ENCODE results near the gene PMM2. TPM values are rescaled to one million over a fixed set of nuclear protein-coding genes. Genes with fewer than 3 reads are reported as not detected.

Gene PMM2
- polyA plus RNA-seq, 3 donors: 16.5 to 25.2 (median 18.2) TPM

DNA sequence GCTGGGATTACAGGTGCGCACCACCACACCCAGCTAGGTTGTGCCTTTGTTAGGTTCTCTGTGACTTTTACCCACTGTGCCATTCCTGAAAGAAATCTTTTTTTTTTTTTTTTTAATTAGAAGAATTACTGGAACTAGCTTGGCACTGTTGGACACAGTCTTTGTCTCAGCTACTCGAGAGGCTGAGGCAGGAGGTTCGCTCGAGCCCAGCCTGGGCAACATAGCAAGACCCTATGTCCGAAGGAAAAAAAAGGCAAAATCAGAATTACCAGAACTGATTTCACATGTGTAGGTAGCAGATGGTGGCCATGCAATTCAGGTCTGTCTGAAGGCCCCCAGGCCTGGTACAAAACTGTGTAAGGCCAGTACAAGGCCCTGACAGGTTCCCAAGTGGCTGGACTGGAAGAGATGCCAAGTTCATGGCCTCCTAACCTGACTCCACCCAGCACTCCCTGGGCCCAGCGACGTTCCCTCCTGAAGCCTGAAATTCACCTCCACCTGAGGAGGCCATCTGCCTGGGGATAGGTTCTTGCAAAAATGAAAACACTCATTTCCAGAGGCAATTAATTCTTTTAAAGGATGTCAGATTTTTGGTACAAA lies 48.2 kb downstream of the PMM2 start:
- WGBS, 3 donors: 84 to 90% (median 85%) methylated on average over 7 of the region's 7 CpGs
- no peak overlapping the region for H3K27ac ChIP-seq (ENCODE audit: low read depth, low read length)

DNA sequence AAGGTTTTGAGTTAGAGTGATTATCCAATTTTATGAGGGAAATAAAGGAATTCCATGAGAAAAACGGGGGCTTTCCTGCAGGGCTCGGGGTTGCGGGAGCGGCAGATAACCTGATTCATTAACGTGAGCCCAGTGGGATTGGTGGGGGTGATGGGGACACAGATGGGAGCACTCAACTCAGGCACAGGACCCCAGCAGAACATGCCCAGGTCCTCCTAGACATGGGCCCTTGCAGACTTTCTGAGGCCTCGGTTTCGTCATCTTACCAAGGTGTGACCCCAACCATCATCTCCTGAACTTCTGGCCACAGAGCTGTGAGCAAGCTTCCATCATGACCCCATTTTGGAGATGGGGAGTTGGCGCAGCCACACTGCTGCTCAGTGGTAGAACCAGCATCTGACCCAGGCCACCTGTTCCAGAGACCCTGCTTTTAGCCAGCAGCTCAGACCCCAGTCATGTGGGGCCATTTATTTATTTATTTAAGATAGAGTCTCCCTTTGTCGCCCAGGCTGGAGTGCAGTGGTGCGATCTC lies 48.8 kb downstream of the PMM2 start:
- H3K27ac ChIP-seq (ENCODE audit: low read depth, low read length): no peak overlapping the region
- 89 to 97% (median 93%) methylated on average over 10 of the region's 10 CpGs for WGBS, 3 donors

DNA sequence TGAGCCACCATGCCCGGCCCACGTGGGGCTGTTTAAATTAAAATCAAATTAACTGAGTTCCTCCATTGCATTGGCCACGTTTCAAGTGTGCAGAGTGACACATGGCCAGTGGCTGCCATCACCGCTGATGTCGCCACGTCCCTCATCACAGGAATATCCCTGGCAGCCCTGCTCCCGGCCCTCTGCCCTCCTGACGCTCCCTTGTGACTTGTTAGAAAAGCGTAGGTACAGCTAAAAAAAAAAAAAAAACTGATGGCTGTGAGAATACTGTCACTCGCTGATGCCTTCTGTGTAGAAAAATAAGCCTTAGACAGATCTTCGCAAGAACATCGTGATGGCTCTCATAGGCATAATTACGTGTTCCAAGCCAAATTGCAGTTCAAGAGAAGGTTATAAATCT lies 49.5 kb downstream of the PMM2 start:
- H3K27ac ChIP-seq (ENCODE audit: low read depth, low read length): no peak overlapping the region
- 73 to 85% (median 82%) methylated on average over 13 of the region's 13 CpGs for WGBS, 3 donors

DNA sequence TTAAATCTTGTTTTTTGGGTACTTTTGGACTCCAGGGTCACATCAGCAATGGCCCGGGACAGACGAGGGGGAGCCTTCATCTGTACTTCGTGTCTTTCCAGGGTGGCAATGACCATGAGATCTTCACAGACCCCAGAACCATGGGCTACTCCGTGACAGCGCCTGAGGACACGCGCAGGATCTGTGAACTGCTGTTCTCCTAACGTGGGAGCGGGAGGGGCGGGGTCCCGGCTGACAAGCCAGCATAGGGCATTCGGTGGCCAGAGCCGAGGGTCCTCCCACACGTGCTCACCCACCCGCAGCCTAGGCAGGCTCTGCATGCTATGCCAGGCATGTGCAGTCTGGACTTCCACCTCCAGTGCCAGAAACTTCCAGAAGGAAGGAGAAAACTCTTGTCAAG lies 50.0 kb downstream of the PMM2 start:
- WGBS, 3 donors: 90 to 93% (median 91%) methylated on average over 15 of the region's 15 CpGs
- no peak overlapping the region for H3K27ac ChIP-seq (ENCODE audit: low read depth, low read length)

DNA sequence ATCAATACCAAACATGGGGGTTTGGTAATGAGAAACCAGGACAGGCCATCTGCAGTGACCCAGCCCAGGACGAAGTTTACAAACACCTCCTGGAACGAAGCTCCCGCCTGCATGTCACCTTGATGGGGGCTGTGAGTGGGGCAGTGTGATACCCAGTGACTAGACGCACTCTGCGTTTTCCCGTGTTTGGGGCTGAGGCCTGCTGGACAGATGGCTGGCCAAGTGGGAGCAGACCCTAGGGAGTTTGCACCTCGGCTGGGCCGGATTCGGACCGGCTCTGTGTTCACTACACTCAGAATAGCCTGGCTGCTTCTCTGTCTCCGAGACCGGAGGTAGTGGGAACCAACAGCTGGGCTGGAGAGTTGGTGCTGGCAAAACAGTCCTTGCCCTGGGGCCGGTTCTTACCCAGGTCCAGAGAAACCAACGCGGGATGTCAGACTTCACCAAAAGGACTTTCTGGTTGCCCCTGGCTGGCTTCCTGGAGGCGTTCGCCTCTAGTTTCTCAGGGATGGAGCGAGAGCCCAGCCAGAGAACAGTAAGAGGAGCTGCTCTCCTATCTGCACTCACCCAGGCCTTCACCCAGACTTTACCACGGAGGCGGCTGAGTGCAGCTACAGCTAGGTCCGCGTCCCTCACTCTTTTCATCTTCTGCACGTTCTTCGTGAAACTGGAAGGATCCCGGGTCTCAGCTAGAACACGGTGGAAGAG lies 50.7 kb downstream of the PMM2 start:
- H3K27ac ChIP-seq (ENCODE audit: low read depth, low read length): no peak overlapping the region
- WGBS, 3 donors: 81 to 90% (median 87%) methylated on average over 26 of the region's 26 CpGs

DNA sequence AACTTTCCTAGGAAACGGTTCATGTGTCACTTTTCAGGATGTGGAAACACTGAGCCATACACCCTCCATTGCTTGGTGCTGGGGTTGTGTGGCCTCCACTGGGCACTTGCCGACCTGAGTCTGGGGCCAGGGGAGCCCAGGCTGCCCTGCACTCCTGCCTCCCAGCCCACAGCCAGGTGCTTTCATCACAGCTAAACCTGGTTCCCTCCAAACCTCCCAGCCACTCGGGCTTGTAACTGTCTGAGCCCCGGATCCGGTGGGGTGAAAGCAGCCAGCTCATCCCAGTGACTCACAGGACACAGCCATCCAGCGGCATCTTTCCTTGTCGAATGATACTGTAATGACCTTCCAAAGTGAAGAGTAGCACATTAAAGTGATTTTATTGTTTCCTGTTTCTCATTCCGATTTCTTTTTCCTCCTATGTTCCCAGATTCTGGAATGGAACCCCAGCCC lies 51.3 kb downstream of the PMM2 start:
- WGBS, 3 donors: 70 to 86% (median 74%) methylated on average over 8 of the region's 8 CpGs
- H3K27ac ChIP-seq (ENCODE audit: low read depth, low read length): no peak overlapping the region

DNA sequence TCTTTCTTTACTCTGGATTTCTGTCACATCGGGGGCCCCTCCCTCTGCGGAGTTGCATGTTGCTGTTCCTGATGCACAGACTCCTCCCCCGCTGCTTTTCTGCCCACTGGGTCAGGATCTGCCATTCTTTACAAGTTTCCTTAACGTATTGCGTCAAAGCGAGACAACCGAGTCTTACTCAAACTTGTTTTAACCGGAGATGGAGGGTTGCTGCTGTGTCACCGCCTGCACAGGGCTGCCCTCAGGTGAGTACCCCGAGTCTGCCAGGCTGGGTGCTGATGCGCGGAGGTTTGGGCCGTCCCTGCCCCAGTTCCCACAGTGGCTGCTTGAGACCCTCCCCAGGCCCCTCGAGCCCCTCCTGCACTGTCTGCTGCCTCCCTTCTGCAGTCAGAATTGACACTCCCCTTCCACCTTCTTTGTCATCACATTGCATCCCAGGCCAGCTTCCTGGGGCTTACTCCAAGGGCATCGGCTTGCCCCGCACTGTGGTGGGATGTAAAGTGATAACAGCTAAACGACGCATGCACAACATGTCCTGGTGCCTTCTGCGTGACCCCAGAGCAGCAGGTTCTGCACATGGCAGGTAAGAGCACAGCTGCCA lies 51.9 kb downstream of the PMM2 start:
- no peak overlapping the region for H3K27ac ChIP-seq (ENCODE audit: low read depth, low read length)
- 72 to 82% (median 75%) methylated on average over 19 of the region's 19 CpGs for WGBS, 3 donors

DNA sequence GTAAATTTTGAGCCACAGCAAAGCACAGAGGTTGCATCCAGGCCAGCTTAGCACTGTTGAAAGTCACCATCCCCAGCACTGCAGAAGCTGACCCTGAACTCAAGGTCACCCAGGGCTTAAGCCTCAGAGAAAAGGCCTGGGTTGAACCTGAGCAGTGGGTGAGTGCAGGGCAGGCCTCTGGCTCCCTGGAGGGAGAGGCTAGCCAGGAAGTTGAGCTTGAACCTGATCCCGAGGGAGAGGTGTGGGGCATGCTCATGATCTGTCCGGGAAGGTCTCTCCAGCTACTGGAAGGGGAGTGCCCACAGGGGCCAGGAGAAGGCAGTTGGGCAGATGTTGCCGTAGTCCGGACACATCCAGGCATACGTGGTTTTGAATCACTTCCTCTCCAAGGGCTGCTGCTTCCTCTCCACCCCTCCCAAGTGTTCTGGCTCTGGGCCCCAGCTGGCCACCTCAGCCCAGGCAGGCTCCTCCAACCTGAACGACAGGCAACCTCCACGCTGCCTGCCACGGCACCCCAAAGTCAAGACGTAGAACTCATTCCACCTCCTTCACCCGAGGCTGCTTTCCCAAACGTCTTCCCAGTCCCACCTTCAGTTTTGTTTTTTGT lies 52.7 kb downstream of the PMM2 start:
- 16 to 58% (median 28%) methylated on average over 11 of the region's 11 CpGs for WGBS, 3 donors
- H3K27ac ChIP-seq (ENCODE audit: low read depth, low read length): no peak overlapping the region

DNA sequence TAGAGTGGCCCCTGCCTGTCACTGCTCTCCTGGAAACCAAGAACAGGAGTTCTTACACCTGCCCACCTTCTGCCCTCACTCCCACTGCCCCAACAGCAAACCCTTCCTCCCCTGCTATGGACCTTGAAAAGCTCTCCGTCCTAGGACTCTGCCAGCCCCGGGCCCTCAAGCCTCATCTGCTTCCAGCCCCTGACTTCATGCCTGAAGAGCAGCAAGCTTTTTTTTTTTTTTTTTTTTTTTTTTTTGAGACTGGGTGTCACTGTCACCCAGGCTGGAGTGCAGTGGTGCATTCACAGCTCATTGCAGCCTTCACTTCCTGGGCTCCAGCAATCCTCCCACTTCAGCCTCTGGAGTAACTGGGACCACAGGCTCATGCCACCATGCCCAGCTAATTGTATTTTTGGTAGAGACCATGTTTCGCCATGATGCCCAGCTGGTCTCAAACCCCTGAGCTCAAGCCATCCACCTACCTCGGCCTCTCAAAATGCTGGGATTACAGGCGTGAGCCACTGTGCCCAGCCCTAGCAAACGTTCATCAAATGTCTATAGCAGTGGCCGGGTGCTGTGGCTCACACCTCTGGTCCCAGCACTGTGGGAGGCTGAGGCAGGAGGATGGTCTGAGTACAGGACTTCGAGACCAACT lies 54.2 kb downstream of the PMM2 start:
- WGBS, 3 donors: 87 to 95% (median 94%) methylated on average over 8 of the region's 8 CpGs
- no peak overlapping the region for H3K27ac ChIP-seq (ENCODE audit: low read depth, low read length)

DNA sequence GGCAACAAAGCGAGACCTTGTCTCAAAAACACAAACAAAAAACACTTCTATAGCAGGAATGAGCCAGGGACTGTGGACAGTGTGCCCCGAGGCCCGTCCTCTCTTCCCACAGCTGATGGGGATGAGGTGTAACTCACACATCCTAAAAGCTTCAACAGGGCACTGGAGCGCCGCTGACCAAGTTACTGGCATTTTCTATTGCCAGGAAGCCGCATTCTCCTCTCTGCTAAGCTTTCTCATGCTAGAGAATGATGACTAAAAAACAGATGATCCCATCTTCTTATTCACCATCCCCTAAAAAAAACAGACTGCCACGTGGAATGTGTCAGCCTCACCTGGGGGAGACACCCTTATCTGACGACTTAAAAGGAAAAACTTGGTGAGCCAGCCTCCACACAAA lies 54.9 kb downstream of the PMM2 start:
- H3K27ac ChIP-seq (ENCODE audit: low read depth, low read length): no peak overlapping the region
- 72 to 83% (median 75%) methylated on average over 8 of the region's 8 CpGs for WGBS, 3 donors

DNA sequence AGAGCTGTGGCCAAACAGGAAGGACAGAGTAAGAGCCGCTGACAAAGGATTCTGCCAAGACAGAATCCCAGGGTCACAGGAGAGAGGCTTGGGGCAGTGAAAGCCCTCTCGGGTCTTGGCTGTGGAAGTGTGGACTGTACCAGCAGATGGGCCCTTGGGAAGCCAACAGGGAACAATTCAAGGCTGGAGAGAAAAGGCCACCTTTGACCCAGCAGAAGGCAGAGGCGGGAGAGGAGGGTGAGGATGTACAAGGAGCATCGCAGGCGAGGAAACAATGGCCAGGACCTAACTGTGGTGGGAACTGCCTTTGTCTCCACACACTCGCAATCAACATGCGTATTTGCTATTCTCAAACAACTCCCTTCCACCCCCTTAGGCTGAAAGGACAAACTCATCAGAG lies 55.5 kb downstream of the PMM2 start:
- H3K27ac ChIP-seq (ENCODE audit: low read depth, low read length): no peak overlapping the region
- 69 to 80% (median 71%) methylated on average over 7 of the region's 7 CpGs for WGBS, 3 donors

DNA sequence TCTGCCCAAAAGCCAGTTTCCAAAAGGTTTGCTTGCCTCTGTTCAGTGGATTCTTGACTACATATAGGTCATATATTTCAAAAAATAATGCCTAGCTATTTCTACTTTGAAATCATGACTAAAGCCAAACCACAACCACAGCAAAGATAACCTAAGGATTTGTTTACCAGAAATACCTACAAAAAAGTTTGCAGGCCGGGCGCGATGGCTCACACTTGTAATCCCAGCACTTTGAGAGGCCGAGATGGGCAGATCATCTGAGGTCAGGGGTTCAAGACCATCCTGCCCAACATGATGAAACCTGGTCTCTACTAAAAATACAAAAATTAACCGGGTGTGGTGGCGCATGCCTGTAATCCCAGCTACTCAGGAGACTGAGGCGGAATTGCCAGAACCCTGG lies 56.0 kb downstream of the PMM2 start:
- WGBS, 3 donors: 84 to 91% (median 89%) methylated on average over 7 of the region's 7 CpGs
- H3K27ac ChIP-seq (ENCODE audit: low read depth, low read length): no peak overlapping the region

DNA sequence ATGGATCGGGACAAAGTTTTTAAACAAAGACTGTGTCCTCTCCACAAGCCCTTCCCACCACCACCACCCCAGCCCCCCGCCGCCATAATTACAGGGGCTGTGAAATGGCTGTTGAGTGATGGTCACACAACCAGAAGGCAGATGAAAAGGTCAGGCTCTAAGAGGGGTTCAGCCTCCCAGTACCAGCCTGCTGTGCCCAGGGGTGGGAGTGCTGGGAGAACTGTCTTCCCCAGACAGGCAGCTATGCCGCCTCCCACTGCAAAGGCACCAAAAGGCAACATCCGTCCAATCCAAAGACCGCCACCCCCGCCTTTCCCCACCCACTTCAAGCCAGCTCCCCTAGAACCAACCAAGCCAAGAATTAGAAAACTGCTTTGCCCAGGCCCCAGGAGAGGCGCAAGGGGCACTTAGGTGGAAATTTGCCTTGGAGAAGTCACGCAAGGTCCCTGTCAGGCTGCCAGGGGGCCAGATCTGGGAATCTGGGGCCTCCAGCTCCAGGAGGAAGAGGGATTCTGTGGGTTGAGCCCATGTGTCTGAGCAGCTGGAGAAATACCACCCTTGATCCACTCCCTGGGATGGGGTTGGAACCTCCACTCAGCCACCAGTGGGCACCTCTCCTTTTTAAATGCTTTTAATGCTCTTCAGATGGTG lies 56.8 kb downstream of the PMM2 start:
- WGBS, 3 donors: 85 to 91% (median 88%) methylated on average over 9 of the region's 9 CpGs
- no peak overlapping the region for H3K27ac ChIP-seq (ENCODE audit: low read depth, low read length)

DNA sequence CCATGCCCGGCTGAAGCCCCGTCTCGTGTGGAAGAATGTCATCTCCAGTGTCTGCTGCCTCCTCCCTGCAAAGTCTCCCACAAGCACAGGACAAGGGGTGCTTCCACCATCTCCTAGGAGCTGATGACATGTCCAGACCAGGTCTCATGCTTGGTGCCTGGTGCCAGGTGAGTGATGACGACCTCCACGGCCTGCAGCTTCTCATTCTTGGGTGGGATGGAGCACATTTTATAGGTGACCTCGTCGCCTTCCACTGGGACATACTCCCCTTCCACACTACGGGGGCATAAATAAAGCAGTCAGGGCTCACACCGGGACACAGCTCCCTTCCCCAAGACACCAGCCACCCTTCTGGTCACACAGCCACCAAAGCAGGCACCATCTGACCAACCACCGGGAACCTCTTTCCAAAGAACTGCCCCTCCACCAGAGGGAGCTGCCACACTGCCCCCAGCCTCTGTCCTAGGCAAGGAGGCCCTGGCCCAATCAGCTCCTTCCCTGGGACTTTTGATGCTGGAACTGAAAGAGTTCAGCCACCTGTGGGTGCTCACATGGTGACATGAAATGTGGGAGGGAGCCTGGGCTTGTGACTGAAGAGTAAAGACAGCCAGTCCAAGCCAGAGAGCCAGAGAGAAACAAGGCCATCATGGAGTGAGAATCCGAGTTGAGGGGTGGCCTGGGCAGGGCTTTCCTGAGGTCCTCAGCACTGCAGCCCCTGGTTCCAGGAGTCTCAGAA lies 57.6 kb downstream of the PMM2 start:
- WGBS, 3 donors: 92 to 96% (median 95%) methylated on average over 11 of the region's 11 CpGs
- H3K27ac ChIP-seq (ENCODE audit: low read depth, low read length): no peak overlapping the region

DNA sequence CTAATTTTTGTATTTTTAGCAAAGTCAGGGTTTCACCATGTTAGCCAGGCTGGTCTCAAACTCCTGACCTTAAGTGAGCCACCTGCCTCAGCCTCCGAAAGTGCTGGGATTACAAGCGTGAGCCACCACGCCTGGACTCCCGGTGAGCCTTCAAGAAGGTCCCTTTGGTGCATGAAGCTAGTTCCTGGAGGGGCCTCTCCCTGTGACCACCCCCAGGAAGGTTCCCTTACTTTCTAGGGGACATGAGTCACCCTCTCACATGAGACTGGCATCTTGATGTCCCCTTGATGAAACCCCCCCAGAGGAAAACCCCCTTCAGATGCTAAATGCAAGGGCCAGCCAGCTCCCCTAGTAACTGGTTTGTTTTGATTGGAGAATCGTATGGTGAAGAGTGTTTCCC lies 58.3 kb downstream of the PMM2 start:
- WGBS, 3 donors: 54 to 72% (median 62%) methylated on average over 5 of the region's 5 CpGs

DNA sequence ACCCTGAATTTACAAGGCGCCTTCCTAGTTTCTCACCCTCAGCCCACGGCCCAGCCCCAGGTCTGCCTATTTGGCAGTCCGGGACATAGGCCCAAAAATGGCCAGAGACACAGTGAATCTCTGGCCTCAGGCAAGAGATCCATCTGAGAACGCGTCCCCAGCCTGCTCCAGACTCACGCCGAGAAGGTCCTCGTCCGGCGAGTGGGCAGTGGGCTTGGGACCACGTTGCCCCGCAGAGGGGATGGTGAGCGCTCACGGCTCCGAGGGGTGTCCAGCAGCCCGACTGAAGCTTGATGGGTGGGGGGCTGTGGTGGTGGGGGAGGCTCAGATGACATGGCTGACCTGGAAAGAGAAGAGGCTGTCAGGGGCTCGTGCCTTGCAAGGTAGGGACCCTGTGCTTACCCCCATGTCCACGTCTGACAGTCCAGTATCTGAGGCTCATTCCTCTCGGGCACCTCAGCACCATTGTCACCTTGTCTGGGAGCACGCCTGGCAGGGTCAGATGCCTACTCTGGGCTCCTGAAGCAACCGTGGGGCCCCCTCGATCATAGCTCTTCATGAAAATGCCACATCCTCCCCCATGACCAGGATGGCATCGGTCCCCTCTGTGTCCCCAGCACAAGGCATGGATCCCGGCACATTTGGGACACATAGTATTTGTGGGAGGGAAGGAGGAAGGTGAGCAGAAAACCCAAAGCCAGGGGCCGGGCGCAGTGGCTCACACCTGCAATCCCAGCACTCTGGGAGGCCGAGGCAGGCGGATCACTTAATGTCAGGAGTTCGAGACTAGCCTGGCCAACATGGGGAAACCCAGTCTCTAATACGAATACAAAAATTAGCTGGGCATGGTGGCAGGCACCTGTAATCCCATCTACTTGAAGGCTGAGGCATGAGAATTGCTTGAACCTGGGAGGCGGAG lies 61.6 kb downstream of the PMM2 start:
- H3K27ac ChIP-seq (ENCODE audit: low read depth, low read length): no peak overlapping the region
- WGBS, 3 donors: 90 to 93% (median 91%) methylated on average over 30 to 31 of the region's 31 CpGs

More for the DNA sequence above, 58.3 kb downstream of the PMM2 start:
- H3K27ac ChIP-seq (ENCODE audit: low read depth, low read length): no peak overlapping the region
